ENCODE data around the gene GRIK3. TPM values are rescaled to one million over a fixed set of nuclear protein-coding genes. Genes with fewer than 3 reads are reported as not detected.
"Not testable (repeated sequence)": the region's sequence is repeated elsewhere in the genome, so short reads cannot be mapped to it uniquely, and the experiment has no call there.

The GRIK3 gene
- total and polyA plus RNA-seq, 5 experiments from 2014 or later: not detected

DNA sequence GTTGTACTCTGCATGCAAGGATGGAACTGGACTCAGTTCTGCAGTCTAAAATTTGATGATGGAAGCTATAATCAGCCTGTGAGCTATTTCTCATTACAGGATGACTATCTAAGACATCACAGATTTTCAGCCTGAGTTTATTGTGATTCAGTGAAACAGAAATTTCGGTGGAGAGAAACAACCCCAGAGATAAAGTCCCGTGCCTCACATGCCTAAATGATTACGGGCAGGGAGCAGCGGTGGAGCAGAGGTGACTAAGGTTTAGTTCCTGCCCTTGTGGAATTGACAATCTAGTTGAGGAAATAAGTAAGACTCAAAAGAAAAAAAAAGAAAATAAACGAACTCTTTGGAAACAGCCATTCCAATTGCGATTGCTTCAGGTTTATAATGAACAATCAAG is 96.9 kb downstream of the GRIK3 start:
- POLR2A ChIA-PET: no interaction called here
- Mint-ChIP-seq H3K27me3 (peaks cover 5 to 23% (median 18%) of the 10 kb centered on the region in 5 donors), H3K4me1 (peaks cover 0 to 2% (median 0%) of the 10 kb centered on the region in 4 donors), H3K4me3 (no peak overlapping the region), H3K9me3 (peaks cover 0 to 2% (median 0%) of the 10 kb centered on the region in 9 donors), H3K27ac (peak overlapping the region in 1 of 10 donors; percentile 63), H3K36me3 (no peaks in the 10 kb centered on the region)
- DNase-seq (no peak), ATAC-seq (no peak)

DNA sequence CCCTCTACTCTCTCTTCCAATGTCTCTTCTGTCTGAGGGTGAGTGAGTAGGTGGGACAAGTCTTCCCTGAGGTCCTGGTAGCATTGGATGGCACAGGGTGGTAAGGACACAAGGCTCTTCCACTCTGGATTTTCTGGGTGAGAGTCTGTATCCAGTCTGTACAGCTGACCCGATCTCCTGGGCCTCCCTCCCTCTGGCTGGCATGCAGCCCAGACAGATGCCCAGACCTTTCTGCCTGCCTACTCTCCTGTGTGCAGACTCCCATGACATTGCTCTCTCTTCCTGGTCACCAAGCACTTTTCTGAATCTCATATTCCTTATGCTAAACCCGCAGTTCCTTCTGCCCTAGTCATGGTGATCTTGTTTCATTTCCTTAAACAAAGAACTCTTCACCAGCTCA is 100.3 kb downstream of the GRIK3 start:
- POLR2A ChIA-PET: no interaction called here
- H3K4me3 Mint-ChIP-seq: no peak overlapping the region
- H3K36me3 Mint-ChIP-seq: no peaks in the 10 kb centered on the region
- ATAC-seq (no peak), DNase-seq (no peak)
- H3K27ac Mint-ChIP-seq: no peak overlapping the region
- peaks cover 3 to 20% (median 9%) of the 10 kb centered on the region in 5 donors for H3K27me3 Mint-ChIP-seq
- peaks cover 0 to 2% (median 0%) of the 10 kb centered on the region in 9 donors for H3K9me3 Mint-ChIP-seq
- H3K4me1 Mint-ChIP-seq: peaks cover 0 to 2% (median 0%) of the 10 kb centered on the region in 4 donors

DNA sequence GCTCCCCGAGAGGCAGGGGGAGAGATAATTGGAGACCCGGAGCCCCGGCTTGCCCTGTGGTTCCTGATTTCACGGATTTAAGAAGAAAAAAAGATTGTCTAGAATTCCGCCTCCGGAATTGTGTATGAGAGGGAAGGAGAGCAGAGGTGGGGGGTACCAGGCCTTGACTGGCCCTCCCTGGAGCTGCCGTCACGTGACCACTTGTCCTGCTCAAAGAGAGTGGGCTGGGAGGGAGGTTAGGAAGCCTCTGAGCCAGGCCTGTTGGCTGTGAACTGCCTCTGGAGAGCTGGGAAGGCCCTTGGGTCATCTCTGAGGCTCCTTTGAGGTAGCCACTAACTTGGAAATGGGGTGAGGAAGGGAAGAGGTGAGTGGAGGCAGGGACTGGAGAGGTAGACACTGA is 106.5 kb downstream of the GRIK3 start:
- Mint-ChIP-seq H3K27ac (no peak overlapping the region), H3K27me3 (peaks cover 0 to 18% (median 14%) of the 10 kb centered on the region in 5 donors), H3K9me3 (peaks cover 0 to 2% (median 0%) of the 10 kb centered on the region in 9 donors), H3K4me3 (no peak overlapping the region), H3K4me1 (no peaks in the 10 kb centered on the region), H3K36me3 (no peaks in the 10 kb centered on the region)
- no peak for ATAC-seq
- no peak for DNase-seq
- POLR2A ChIA-PET: no interaction called here

DNA sequence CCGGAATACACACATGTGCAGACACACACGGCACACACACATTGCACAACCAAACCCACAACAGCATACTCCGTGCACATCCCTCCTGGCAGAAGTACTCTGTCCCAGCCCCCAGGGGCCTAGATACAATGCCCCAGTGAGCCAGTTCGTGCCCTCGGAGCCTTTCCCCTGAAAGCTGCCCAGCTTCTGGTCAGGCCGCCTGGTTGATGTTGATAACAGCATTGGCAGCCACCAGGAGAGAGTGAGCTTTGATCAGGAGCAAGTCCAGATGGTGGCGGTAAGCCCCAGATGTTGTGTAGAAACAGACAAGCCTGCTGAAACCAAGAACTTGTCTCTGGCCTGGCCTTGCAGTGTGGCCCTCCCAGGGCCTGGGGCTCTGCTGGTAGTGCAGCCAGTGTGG is 109.1 kb downstream of the GRIK3 start:
- DNase-seq: no peak
- H3K27me3 Mint-ChIP-seq: peaks cover 5 to 43% (median 29%) of the 10 kb centered on the region in 5 donors
- H3K4me3 Mint-ChIP-seq: no peak overlapping the region
- peaks cover 0 to 2% (median 0%) of the 10 kb centered on the region in 9 donors for H3K9me3 Mint-ChIP-seq
- no peak overlapping the region for H3K27ac Mint-ChIP-seq
- peaks cover 0 to 2% (median 0%) of the 10 kb centered on the region in 3 donors for H3K36me3 Mint-ChIP-seq
- ATAC-seq: no peak
- H3K4me1 Mint-ChIP-seq: peaks cover 0 to 4% (median 0%) of the 10 kb centered on the region in 4 donors
- POLR2A ChIA-PET: no interaction called here

DNA sequence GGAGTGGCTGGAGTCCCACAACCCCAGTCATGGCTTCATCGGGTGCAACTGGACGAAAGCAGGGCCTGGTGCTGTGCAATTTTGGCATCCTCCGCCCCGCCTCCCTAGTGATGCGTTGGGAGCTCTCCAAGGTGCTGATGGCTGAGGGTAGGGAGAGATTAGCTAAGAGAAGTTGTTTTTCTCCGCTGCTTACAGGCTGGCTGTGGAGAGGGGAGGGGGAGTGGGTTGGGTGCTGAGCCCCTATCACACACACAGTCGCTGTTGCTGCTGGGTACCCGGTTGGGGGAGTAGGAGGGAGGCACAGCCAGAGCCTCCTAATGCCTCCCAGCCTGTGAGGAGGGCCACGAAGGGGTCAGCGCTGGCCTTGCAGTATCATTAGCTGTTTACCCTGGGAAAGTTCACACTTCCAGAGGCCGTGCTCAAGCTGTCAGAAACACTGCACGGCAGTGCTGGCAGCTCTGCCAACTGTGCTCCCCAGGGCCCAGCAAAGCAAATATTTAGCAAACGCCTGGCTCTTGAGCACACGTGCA is 110.0 kb downstream of the GRIK3 start:
- ATAC-seq (no peak), DNase-seq (peak in 3 of 10 donors; percentile 2 to 23 (median 5))
- Mint-ChIP-seq H3K27me3 (peaks cover 5 to 43% (median 29%) of the 10 kb centered on the region in 5 donors), H3K36me3 (peaks cover 0 to 2% (median 0%) of the 10 kb centered on the region in 3 donors), H3K27ac (no peak overlapping the region), H3K4me1 (peaks cover 0 to 4% (median 0%) of the 10 kb centered on the region in 4 donors), H3K9me3 (peaks cover 0 to 2% (median 0%) of the 10 kb centered on the region in 9 donors), H3K4me3 (no peak overlapping the region)
- POLR2A ChIA-PET: no interaction called here

DNA sequence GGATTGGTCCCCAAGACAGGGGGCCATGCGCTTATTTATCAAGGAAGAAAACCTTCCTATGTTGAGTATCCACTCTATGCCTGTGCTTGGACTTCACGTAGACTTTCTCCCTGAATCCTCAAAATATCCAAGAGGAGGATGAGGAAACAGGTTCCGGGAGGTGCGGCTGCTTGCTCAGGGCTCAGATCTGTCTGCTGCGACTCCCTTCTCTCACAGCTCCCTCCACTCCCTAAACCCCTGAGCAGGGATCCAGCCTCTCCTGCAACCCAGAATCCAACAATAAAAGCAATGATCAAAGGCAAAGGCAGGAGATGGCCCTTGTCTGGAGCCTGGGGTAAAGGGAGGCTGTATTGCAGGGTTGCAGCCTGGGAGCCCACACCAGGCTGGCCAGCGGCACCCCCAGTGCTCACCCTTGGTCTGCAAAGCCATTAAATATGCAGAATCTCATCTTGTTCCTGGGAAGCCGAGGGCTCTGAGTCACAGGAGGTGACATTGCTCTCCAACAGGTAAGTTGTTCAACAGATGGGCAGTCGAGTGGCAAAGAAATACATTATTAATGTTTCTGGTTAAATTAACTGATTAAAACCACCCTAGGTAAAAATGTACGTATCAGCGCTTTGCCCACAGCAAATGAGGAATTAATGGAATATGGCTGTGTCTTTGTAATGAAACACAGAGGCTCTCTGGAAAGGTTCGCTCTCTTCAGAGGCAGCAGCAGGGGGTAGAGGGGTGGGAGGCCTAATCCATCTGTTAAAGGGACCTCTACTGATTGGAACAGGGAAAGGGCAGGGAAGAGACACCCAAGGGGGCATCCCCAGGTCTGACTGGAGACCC is 111.5 kb downstream of the GRIK3 start:
- no peak for DNase-seq
- H3K27me3 Mint-ChIP-seq: peaks cover 5 to 40% (median 33%) of the 10 kb centered on the region in 5 donors
- peaks cover 0 to 2% (median 0%) of the 10 kb centered on the region in 9 donors for H3K9me3 Mint-ChIP-seq
- H3K4me1 Mint-ChIP-seq: peaks cover 0 to 4% (median 0%) of the 10 kb centered on the region in 4 donors
- no peak for ATAC-seq
- POLR2A ChIA-PET: no interaction called here
- peaks cover 0 to 2% (median 0%) of the 10 kb centered on the region in 3 donors for H3K36me3 Mint-ChIP-seq
- H3K4me3 Mint-ChIP-seq: no peak overlapping the region
- H3K27ac Mint-ChIP-seq: no peak overlapping the region

DNA sequence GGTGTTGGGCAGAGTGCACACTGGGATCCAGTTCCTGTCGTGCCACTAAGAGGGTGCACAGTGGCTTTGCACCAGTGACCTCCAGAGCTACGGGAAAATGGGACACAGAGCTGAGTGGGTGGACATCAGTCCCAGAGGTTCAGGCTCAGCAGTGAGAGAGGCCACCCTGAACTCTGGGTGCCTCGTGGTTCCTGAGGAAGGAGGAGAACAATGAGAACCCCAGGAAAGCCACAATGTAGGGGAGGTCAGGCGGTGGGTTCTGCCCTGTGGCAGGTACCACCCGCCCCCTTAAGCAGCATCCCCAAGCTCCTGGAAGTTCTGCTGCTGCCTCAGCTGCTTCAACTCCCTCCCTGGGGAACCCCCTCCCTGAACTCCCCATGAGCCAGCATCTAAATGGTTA is 112.2 kb downstream of the GRIK3 start:
- Mint-ChIP-seq H3K4me1 (peaks cover 0 to 4% (median 0%) of the 10 kb centered on the region in 4 donors), H3K27me3 (peaks cover 5 to 33% (median 32%) of the 10 kb centered on the region in 5 donors), H3K36me3 (peaks cover 0 to 4% (median 2%) of the 10 kb centered on the region in 3 donors), H3K27ac (no peak overlapping the region), H3K9me3 (peaks cover 0 to 5% (median 0%) of the 10 kb centered on the region in 9 donors), H3K4me3 (no peak overlapping the region)
- POLR2A ChIA-PET: no interaction called here
- ATAC-seq (no peak), DNase-seq (no peak)

DNA sequence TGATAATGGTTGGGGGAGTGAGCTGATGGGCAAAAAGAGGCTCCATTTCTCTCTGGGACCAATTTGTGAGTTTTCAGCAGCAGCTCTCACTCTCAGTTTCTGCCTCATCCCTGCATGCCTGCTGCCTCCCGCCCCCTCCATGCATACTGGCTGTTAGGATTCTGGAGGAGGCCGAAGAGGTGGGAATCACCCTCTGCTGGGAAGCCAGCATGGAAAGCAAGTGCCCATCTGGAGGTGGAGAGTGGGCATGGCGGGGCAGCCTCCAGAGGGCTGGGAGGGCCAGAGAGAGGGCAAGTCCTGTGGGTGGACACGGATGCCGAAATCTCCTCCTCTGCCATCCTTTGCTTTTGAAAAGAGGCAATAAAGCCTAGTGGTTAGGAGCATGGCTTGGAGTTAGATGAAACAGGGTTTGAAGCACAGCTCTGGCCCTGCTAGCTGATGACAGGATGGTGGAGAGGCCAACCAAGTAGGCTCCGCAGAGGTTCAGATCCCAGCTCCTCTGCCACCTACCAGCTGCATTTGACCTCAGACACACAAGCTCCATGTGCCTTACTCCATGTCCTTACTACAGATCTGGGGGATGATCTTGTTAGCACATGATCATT is 113.4 kb downstream of the GRIK3 start:
- no peak for ATAC-seq
- POLR2A ChIA-PET: no interaction called here
- peaks cover 5 to 33% (median 26%) of the 10 kb centered on the region in 5 donors for H3K27me3 Mint-ChIP-seq

DNA sequence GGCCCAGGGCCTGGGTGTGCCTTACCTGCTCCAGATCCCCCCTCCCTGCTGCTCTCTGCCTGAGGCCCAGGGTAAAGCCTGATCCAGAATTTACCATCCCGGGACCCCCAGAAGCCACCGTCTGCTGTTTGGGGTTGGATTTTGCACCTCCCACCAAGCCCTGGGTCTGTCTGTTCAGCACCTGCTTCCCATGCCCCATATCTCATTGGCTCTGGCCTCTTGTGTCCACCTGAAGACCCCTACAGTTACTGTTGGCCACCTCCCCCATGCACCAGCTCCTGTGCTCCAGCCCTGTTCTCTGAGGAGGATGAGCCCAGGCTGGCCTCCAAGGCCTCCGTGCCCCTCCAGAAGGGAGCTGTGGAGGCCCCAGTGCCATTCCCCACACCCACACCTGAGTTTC is 113.9 kb downstream of the GRIK3 start:
- no peak for ATAC-seq
- H3K27ac Mint-ChIP-seq: no peak overlapping the region
- peaks cover 0 to 8% (median 2%) of the 10 kb centered on the region in 3 donors for H3K36me3 Mint-ChIP-seq
- H3K9me3 Mint-ChIP-seq: peaks cover 0 to 13% (median 3%) of the 10 kb centered on the region in 9 donors
- peaks cover 0 to 4% (median 0%) of the 10 kb centered on the region in 4 donors for H3K4me1 Mint-ChIP-seq
- POLR2A ChIA-PET: no interaction called here
- H3K4me3 Mint-ChIP-seq: no peak overlapping the region
- no peak for DNase-seq
- H3K27me3 Mint-ChIP-seq: peaks cover 5 to 33% (median 26%) of the 10 kb centered on the region in 5 donors

More for the DNA sequence above, 113.4 kb downstream of the GRIK3 start:
- Mint-ChIP-seq H3K27ac (peak overlapping the region in 1 of 10 donors; percentile 63), H3K36me3 (peaks cover 0 to 4% (median 2%) of the 10 kb centered on the region in 3 donors), H3K9me3 (peaks cover 0 to 8% (median 0%) of the 10 kb centered on the region in 9 donors), H3K4me3 (no peak overlapping the region), H3K4me1 (peaks cover 0 to 4% (median 0%) of the 10 kb centered on the region in 4 donors)
- no peak for DNase-seq

DNA sequence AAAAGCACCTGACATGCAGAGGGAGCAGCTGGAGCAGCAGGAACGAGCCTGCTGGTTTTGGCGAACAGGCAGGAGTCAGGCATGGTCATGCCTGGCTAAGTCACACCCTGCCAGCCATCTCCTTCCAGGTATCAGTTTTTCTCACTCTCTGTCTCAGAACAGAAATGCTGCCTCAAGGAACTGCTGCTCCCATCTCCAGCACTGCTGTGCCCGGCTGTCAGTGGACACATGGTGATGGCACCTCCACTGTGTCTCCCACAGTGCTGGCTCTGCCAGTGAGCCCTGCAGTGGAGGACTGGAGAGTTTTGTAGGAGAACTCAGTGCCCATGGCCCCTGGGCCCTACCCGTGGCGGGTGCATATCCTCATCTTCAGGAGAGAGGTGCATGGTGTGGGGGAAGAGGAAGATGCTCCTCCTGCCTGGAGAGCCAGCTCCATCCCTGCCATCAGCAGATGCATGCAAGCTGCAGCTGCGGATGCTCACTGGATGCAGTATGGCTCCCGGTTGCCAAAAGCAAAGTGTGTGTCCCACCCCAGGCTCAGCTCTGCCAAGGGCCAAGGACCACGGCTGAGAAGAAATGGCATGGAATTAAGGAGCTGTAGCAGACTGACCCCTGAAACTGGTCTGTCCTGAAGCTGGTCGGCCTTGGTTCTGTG is 114.7 kb downstream of the GRIK3 start:
- DNase-seq (no peak), ATAC-seq (no peak)
- no peak overlapping the region for H3K27ac Mint-ChIP-seq
- H3K36me3 Mint-ChIP-seq: peaks cover 0 to 8% (median 2%) of the 10 kb centered on the region in 3 donors
- H3K4me3 Mint-ChIP-seq: no peak overlapping the region
- POLR2A ChIA-PET: no interaction called here
- peaks cover 0 to 14% (median 3%) of the 10 kb centered on the region in 9 donors for H3K9me3 Mint-ChIP-seq
- peaks cover 0 to 4% (median 0%) of the 10 kb centered on the region in 4 donors for H3K4me1 Mint-ChIP-seq
- H3K27me3 Mint-ChIP-seq: peaks cover 5 to 31% (median 26%) of the 10 kb centered on the region in 5 donors

DNA sequence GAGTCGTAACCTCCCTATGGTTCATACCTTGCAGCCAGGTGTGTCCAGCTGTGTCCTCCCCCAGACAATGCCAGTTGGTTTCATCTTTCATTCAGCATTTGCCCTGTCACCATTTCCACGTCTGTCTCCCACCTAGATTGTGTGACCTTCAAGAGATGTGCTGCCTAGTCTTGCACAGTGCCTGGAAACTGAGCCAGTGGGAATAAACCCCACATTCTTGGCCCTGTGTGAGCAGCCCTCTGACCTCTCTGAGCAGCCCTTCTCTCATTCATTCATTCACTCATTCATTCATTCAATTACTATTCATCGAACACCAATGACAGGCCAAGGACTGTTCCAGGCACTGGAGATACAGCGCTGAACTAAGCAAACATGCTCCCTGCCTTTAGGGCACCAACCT is 115.7 kb downstream of the GRIK3 start:
- Mint-ChIP-seq H3K4me1 (peaks cover 0 to 4% (median 0%) of the 10 kb centered on the region in 4 donors), H3K27me3 (peaks cover 5 to 36% (median 29%) of the 10 kb centered on the region in 5 donors), H3K27ac (no peak overlapping the region), H3K36me3 (peaks cover 0 to 8% (median 2%) of the 10 kb centered on the region in 3 donors), H3K9me3 (peaks cover 0 to 14% (median 3%) of the 10 kb centered on the region in 9 donors), H3K4me3 (no peak overlapping the region)
- ATAC-seq (no peak), DNase-seq (no peak)
- POLR2A ChIA-PET: no interaction called here

DNA sequence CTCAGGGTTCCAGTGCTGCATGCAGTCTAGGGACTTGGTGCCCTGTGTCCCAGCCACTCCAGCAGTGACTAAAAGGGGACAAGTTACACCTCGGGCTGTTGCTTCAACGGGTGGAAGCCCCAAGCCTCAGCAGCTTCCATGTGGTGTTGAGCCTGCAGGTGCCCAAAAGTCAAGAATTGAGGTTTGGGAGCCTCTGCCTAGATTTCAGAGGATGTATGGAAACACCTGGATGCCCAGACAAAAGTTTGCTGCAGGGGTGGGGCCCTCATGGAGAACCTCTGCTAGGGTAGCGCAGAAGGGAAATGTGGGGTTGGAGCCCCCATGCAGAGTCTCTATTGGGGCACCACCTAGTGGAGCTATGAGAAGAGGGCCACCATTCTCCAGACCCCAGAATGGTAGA is 117.8 kb downstream of the GRIK3 start:
- H3K36me3 Mint-ChIP-seq, POLR2A ChIA-PET, H3K27ac Mint-ChIP-seq, H3K4me3 Mint-ChIP-seq, ATAC-seq, DNase-seq, H3K4me1 Mint-ChIP-seq: not testable (repeated sequence)
- Mint-ChIP-seq H3K9me3 (peaks cover 0 to 14% (median 3%) of the 10 kb centered on the region in 9 donors), H3K27me3 (peaks cover 15 to 42% (median 25%) of the 10 kb centered on the region in 5 donors)
